HEK293T (cell line): ENCODE data around the gene PLXNB1.

Source experiments
- ARNT ChIP-seq: fragments of 450-650 bp; IDR thresholded peaks from 2 replicates; pipeline ENCODE4 v1.6.1; 2017; ENCODE audit warnings: mild to moderate bottlenecking
- BHLHE40 ChIP-seq: fragments of 450-650 bp; IDR thresholded peaks from 2 replicates; pipeline ENCODE4 v1.6.1; 2016; ENCODE audit warnings: mild to moderate bottlenecking, moderate library complexity, borderline replicate concordance
- ELF4 ChIP-seq: fragments of 450-650 bp; IDR thresholded peaks from 2 replicates; pipeline ENCODE4 v1.6.1; 2017; ENCODE audit warnings: antibody characterized with exemption
- FOXA1 ChIP-seq: fragments of 450-650 bp; IDR thresholded peaks from 2 replicates; pipeline ENCODE4 v1.6.1; 2016; ENCODE audit warnings: mild to moderate bottlenecking
- FOXM1 ChIP-seq: fragments of 450-650 bp; IDR thresholded peaks from 2 replicates; pipeline ENCODE4 v1.6.1; 2017; ENCODE audit warnings: mild to moderate bottlenecking, borderline replicate concordance
- HDGF ChIP-seq: fragments of 450-650 bp; IDR thresholded peaks from 2 replicates; pipeline ENCODE4 v1.6.1; 2017; ENCODE audit warnings: antibody characterized with exemption, borderline replicate concordance
- LEF1 ChIP-seq: fragments of 450-650 bp; IDR thresholded peaks from 2 replicates; pipeline ENCODE4 v1.6.1; 2017; ENCODE audit warnings: mild to moderate bottlenecking, borderline replicate concordance
- NFRKB ChIP-seq: fragments of 450-650 bp; IDR thresholded peaks from 2 replicates; pipeline ENCODE4 v1.6.1; 2016; ENCODE audit warnings: mild to moderate bottlenecking, moderate library complexity
- SP1 ChIP-seq: fragments of 450-650 bp; IDR thresholded peaks from 2 replicates; pipeline ENCODE4 v1.6.1; 2017
- SUZ12 ChIP-seq: fragments of 450-650 bp; IDR thresholded peaks from 2 replicates; pipeline ENCODE4 v1.6.1; 2016; ENCODE audit warnings: mild to moderate bottlenecking
- TARDBP ChIP-seq: fragments of 450-650 bp; IDR thresholded peaks from 2 replicates; pipeline ENCODE4 v1.6.1; 2016
- ZNF384 ChIP-seq: fragments of 450-650 bp; IDR thresholded peaks from 2 replicates; pipeline ENCODE4 v1.6.1; 2016

DNA sequence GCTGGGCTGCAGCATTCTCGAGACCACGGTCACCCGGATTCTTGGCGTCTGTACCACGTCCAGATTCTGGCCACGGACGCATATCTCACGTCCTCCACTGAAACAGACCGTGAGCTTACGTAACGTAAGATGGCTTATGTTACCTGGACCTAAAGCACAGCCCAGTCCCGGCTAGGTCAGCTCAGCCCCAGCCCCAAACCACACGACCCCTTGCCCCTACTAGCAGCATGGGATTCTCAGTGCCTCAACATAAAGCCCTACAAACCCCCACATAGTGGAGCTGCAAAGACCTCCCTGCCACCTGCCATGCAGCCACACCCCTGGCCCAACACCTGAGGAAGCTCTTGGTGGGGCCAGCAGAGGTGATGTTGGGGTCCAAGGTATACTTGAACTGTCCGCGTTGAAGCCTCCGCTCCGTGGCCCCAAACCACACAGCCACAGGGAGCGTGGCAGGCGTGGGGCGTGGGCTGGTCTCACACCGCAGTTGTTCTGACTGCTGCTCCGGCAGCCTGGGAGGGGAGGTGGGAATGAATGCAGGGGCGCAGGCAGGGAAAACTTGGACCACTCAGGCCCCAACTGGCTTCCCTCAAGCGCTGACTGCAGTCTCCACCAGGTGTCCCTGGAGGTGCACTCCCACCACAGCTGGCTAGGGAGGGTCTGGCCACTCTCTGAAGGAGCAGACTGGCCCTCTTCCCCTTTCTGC, 14.5 kb downstream of the PLXNB1 start:
- TF ChIP-seq ARNT (no peak), SUZ12 (no peak), LEF1 (no peak), HDGF (no peak), SP1 (no peak), TARDBP (no peak), FOXM1 (no peak), NFRKB (no peak), ELF4 (no peak), ZNF384 (no peak), BHLHE40 (no peak), FOXA1 (no peak)
